CD14-positive monocyte (primary cell): ENCODE results near the gene DENND4A. TPM values are rescaled to one million over a fixed set of nuclear protein-coding genes. Genes with fewer than 3 reads are reported as not detected.

Experiments used
- DNase-seq, 3 donors: peaks; one replicate each; pipeline ENCODE4 v3.0.0-alpha.2; 2011 to 2022
- H2AFZ ChIP-seq: 2 replicates; pipeline ENCODE4 v1.6.0; 2012; ENCODE audit warnings: mild to moderate bottlenecking, low read depth, low read length, inconsistent platforms; ENCODE audit not compliant: insufficient read depth, poor library complexity, severe bottlenecking
- H3K27ac ChIP-seq, 2 donors: 1 replicate in 1 of 2; 2 replicates in 1 of 2; pipeline ENCODE4 v1.5.1; 2012 to 2013; ENCODE audit warnings: low read length in 2 of 2, control low read depth in 1 of 2, inconsistent platforms in 1 of 2, low read depth in 1 of 2, mild to moderate bottlenecking in 1 of 2
- H3K27me3 ChIP-seq, 2 donors: one replicate each; pipeline versions ENCODE4 v1.6.0 to v1.6.1; 2011 to 2013; ENCODE audit warnings: low read length in 2 of 2; ENCODE audit not compliant: control insufficient read depth in 2 of 2, insufficient read depth in 2 of 2
- H3K36me3 ChIP-seq, 2 donors: replicated peaks in 1 of 2; 1 replicate in 1 of 2; 2 replicates in 1 of 2; pipeline versions ENCODE4 v1.5.1 to v1.6.1; 2012 to 2013; ENCODE audit warnings: low read length in 2 of 2, control low read depth in 1 of 2, inconsistent platforms in 1 of 2, mild to moderate bottlenecking in 1 of 2; ENCODE audit not compliant: insufficient read depth in 2 of 2, control insufficient read depth in 1 of 2
- H3K4me1 ChIP-seq, 2 donors: 1 replicate in 1 of 2; 2 replicates in 1 of 2; pipeline versions ENCODE4 v1.5.1 to v1.6.1; 2012 to 2013; ENCODE audit warnings: low read length in 2 of 2, control low read depth in 1 of 2, inconsistent platforms in 1 of 2, mild to moderate bottlenecking in 1 of 2, moderate library complexity in 1 of 2; ENCODE audit not compliant: insufficient read depth in 2 of 2, control insufficient read depth in 1 of 2
- H3K4me2 ChIP-seq: replicated peaks from 2 replicates; pipeline ENCODE3; 2012; ENCODE audit warnings: low read length, moderate library complexity, mild to moderate bottlenecking; ENCODE audit not compliant: poor library complexity, severe bottlenecking; ENCODE audit errors: extremely low read depth
- H3K4me3 ChIP-seq, 3 experiments: fragments of 200-600 bp in 1 of 3; sonication (generic) in 1 of 3; replicated peaks in 1 of 3; 1 replicate in 2 of 3; 2 replicates in 1 of 3; pipeline ENCODE4 v1.5.1; 2011 to 2013; ENCODE audit warnings: low read length in 3 of 3, mild to moderate bottlenecking in 3 of 3, control low read depth in 2 of 3, low read depth in 2 of 3, inconsistent platforms in 1 of 3, moderate library complexity in 1 of 3
- H3K79me2 ChIP-seq: 2 replicates; pipeline ENCODE4 v1.6.0; 2012; ENCODE audit warnings: mild to moderate bottlenecking, control low read depth, inconsistent platforms, low read length, moderate library complexity; ENCODE audit not compliant: insufficient read depth
- H3K9ac ChIP-seq: 2 replicates; pipeline ENCODE4 v1.6.0; 2017; ENCODE audit warnings: low read length, mild to moderate bottlenecking; ENCODE audit not compliant: insufficient read depth, poor library complexity, severe bottlenecking
- H3K9me3 ChIP-seq, 2 donors: replicated peaks in 1 of 2; 1 replicate in 1 of 2; 2 replicates in 1 of 2; pipeline versions ENCODE4 v1.5.1 to v1.6.1; 2012 to 2013; ENCODE audit warnings: low read length in 2 of 2, control low read depth in 1 of 2; ENCODE audit not compliant: control insufficient read depth in 1 of 2, insufficient read depth in 1 of 2
- H4K20me1 ChIP-seq: 2 replicates; pipeline ENCODE4 v1.6.0; 2012; ENCODE audit warnings: mild to moderate bottlenecking, low read length, control low read depth, moderate library complexity; ENCODE audit not compliant: insufficient read depth
- H3K27ac Mint-ChIP-seq, 7 donors: one replicate each; pipeline ENCODE4 v1.8.0; 2020; ENCODE audit warnings: mild to moderate bottlenecking in 7 of 7, mixed read lengths in 7 of 7, moderate library complexity in 6 of 7, inconsistent platforms in 2 of 7
- H3K27me3 Mint-ChIP-seq, 3 donors: one replicate each; pipeline ENCODE4 v1.8.0; 2021 to 2022; ENCODE audit warnings: low read depth in 3 of 3, mild to moderate bottlenecking in 3 of 3, mixed read lengths in 3 of 3, moderate library complexity in 3 of 3, inconsistent platforms in 1 of 3
- H3K36me3 Mint-ChIP-seq, 2 donors: one replicate each; pipeline ENCODE4 v1.8.0; 2020; ENCODE audit warnings: mixed read lengths in 2 of 2, inconsistent platforms in 1 of 2, mild to moderate bottlenecking in 1 of 2
- H3K4me1 Mint-ChIP-seq: one replicate; pipeline ENCODE4 v1.8.0; 2020; ENCODE audit warnings: mild to moderate bottlenecking, mixed read lengths
- H3K4me3 Mint-ChIP-seq, 2 donors: one replicate each; pipeline ENCODE4 v1.8.0; 2020; ENCODE audit warnings: mild to moderate bottlenecking in 2 of 2, mixed read lengths in 2 of 2, moderate library complexity in 1 of 2
- H3K9me3 Mint-ChIP-seq, 7 donors: one replicate each; pipeline ENCODE4 v1.8.0; 2020 to 2022; ENCODE audit warnings: mixed read lengths in 7 of 7, mild to moderate bottlenecking in 6 of 7, moderate library complexity in 6 of 7, inconsistent platforms in 2 of 7
- CTCF ChIP-seq: fragments of 200-600 bp; IDR thresholded peaks from one replicate; pipeline ENCODE4 v1.8.0; 2022; ENCODE audit warnings: antibody characterized with exemption, mild to moderate bottlenecking
- WGBS: methylation state at CpG from one replicate; pipeline ENCODE4 v1.1.5; 2013; ENCODE audit warnings: missing lambda C conversion rate; ENCODE audit not compliant: insufficient coverage; 5-methylcytosine and 5-hydroxymethylcytosine counted together
- intact Hi-C, 2 donors: fragments of 100-400 bp; cut with micrococcal nuclease; formaldehyde crosslinking; loops; one replicate each; pipeline versions ENCODE4 v1.15.0 to v1.15.1; 2023
- polyA plus RNA-seq, 3 donors: library from polyadenylated mRNA; depleted of rRNA in 1 of 3; unstranded in 2 of 3; stranded (reverse) in 1 of 3; fragments of 300-500 nt in 2 of 3; fragments of >200 nt in 1 of 3; fragmentation: Illumina TruSeq in 2 of 3; gene quantifications; 1 replicate in 2 of 3; 2 replicates in 1 of 3; pipeline ENCODE4 v1.2.3, GENCODE V29; 2012 to 2021

DENND4A gene
- polyA plus RNA-seq, 3 donors = 4.6 to 11.0 (median 6.9) TPM

GRCh38 chr15:65651042-65651322, 141.1 kb downstream of the DENND4A start:
- H3K4me3 ChIP-seq = no peak overlapping the region
- H3K9me3 ChIP-seq = no peaks in the 10 kb centered on the region
- H3K27ac ChIP-seq = no peak overlapping the region
- H3K36me3 ChIP-seq = peaks cover 45 to 48% of the 10 kb centered on the region in 2 donors
- H3K27me3 ChIP-seq = no peaks in the 10 kb centered on the region
- no peak overlapping the region for H3K9ac ChIP-seq
- H3K79me2 ChIP-seq = no peaks in the 10 kb centered on the region
- Mint-ChIP-seq H3K27ac (peak overlapping the region in 1 of 7 donors; percentile 37), H3K9me3 (no peaks in the 10 kb centered on the region), H3K36me3 (peaks cover 43 to 55% of the 10 kb centered on the region in 2 donors), H3K27me3 (no peaks in the 10 kb centered on the region), H3K4me3 (no peak overlapping the region), H3K4me1 (no peaks in the 10 kb centered on the region)
- TF ChIP-seq CTCF = no peak
- no peaks in the 10 kb centered on the region for H4K20me1 ChIP-seq
- no peak overlapping the region for H3K4me2 ChIP-seq
- DNase-seq = no peak
- no peak overlapping the region for H2AFZ ChIP-seq
- WGBS = no CpG with 5 or more reads among the region's 1 CpG
- intact Hi-C loops = no loop called here
- no peaks in the 10 kb centered on the region for H3K4me1 ChIP-seq

GRCh38 chr15:65650312-65651041, 141.6 kb downstream of the DENND4A start:
- Histone ChIP-seq H3K79me2 (no peaks in the 10 kb centered on the region), H3K4me1 (no peaks in the 10 kb centered on the region), H2AFZ (no peak overlapping the region), H3K4me3 (no peak overlapping the region), H3K27me3 (no peaks in the 10 kb centered on the region), H3K4me2 (no peak overlapping the region), H3K36me3 (peaks cover 40 to 43% of the 10 kb centered on the region in 2 donors), H3K9ac (no peak overlapping the region), H4K20me1 (no peaks in the 10 kb centered on the region), H3K27ac (no peak overlapping the region), H3K9me3 (no peaks in the 10 kb centered on the region)
- H3K27me3 Mint-ChIP-seq = no peaks in the 10 kb centered on the region
- peaks cover 38 to 50% of the 10 kb centered on the region in 2 donors for H3K36me3 Mint-ChIP-seq
- no peaks in the 10 kb centered on the region for H3K9me3 Mint-ChIP-seq
- intact Hi-C loops = no loop called here
- peak overlapping the region in 1 of 7 donors; percentile 37 for H3K27ac Mint-ChIP-seq
- DNase-seq = no peak
- TF ChIP-seq CTCF = no peak
- H3K4me3 Mint-ChIP-seq = no peak overlapping the region
- no peaks in the 10 kb centered on the region for H3K4me1 Mint-ChIP-seq
- 90% methylated on average over 9 of the region's 12 CpGs for WGBS
